ENCODE results near the gene RAD51B.

- TF ChIP-seq CBX5 (CRISPR knock-in tag; IDR thresholded peaks at IDR 0.05; ENCODE audit: borderline replicate concordance) (no peak), ZNF792 (CRISPR knock-in tag; IDR thresholded peaks at IDR 0.05) (no peak), IRF2 (CRISPR knock-in tag; IDR thresholded peaks at IDR 0.05) (no peak)
Measured at GRCh38 chr14:68314642-68315041, 495.1 kb downstream of the RAD51B start.

All from HepG2 (cell line).